GM12874 (cell line): ENCODE measurements around the gene KRTAP10-3.

Source experiments
- CTCF ChIP-seq: IDR thresholded peaks from 2 replicates; pipeline ENCODE4 v1.5.1; 2011; ENCODE audit warnings: low read depth, mild to moderate bottlenecking, control low read depth, low read length, moderate library complexity; ENCODE audit not compliant: insufficient read depth

The KRTAP10-3 gene

GRCh38 chr21:44508711-44509445 lies 49.7 kb downstream of the KRTAP10-3 start:
- no peak for TF ChIP-seq CTCF

GRCh38 chr21:44508426-44508710 lies 50.2 kb downstream of the KRTAP10-3 start:
- TF ChIP-seq CTCF, result no peak
